T-helper 9 cell (primary cell): ENCODE measurements around the gene C1QL4.
"Not testable (repeated sequence)": the region's sequence is repeated elsewhere in the genome, so short reads cannot be mapped to it uniquely, and the experiment has no call there.

Experiments
- DNase-seq: peaks from one replicate; pipeline ENCODE4 v3.0.0-alpha.2; 2020

Gene C1QL4

GRCh38 chr12:49298160-49298559, 38.8 kb downstream of the C1QL4 start:
- DNase-seq, result no peak

- no peak for DNase-seq
These were observed 39.3 kb downstream of the C1QL4 start for GRCh38 chr12:49297695-49298060.

- peak; percentile 20 for DNase-seq
These were observed 39.9 kb downstream of the C1QL4 start for GRCh38 chr12:49296836-49297694.

- peak; percentile 60 for DNase-seq
These were observed 40.8 kb downstream of the C1QL4 start for GRCh38 chr12:49296034-49296835.

GRCh38 chr12:49295082-49295936, 41.7 kb downstream of the C1QL4 start, which contains the start of gene PRPH:
Gene PRPH, plus strand, starts transcription at chr12:49295147. Its CDS starts 54 bp downstream, at chr12:49295201.
- DNase-seq, result no peak

GRCh38 chr12:49294804-49295081, 42.2 kb downstream of the C1QL4 start:
- no peak for DNase-seq

GRCh38 chr12:49294086-49294803, 42.7 kb downstream of the C1QL4 start:
- DNase-seq, result no peak

- DNase-seq, result no peak
These were observed 43.7 kb downstream of the C1QL4 start for GRCh38 chr12:49293056-49293956.

- DNase-seq, result no peak
These were observed 44.3 kb downstream of the C1QL4 start for GRCh38 chr12:49292729-49293055.

- DNase-seq, result no peak
These were observed 47.9 kb downstream of the C1QL4 start for GRCh38 chr12:49288922-49289555.

- peak; percentile 64 for DNase-seq
These were observed 48.6 kb downstream of the C1QL4 start for GRCh38 chr12:49288412-49288853.

GRCh38 chr12:49287876-49288275, 49.1 kb downstream of the C1QL4 start:
- no peak for DNase-seq

- no peak for DNase-seq
These were observed 52.3 kb downstream of the C1QL4 start for GRCh38 chr12:49284672-49285071.

GRCh38 chr12:49283541-49284429, 53.2 kb downstream of the C1QL4 start:
- DNase-seq, result no peak

- DNase-seq, result not testable (repeated sequence)
These were observed 54.1 kb downstream of the C1QL4 start for GRCh38 chr12:49282740-49283375.
